Tibial artery (tissue), 4 donors: ENCODE measurements around the gene CATSPERB.

Source experiments
- DNase-seq, 2 donors: peaks; one replicate each; pipeline ENCODE4 v3.0.0-alpha.2; 2019
- H3K27ac ChIP-seq, 2 donors: fragments of 200-600 bp; sonication (generic) in 1 of 2; 1 replicate in 1 of 2; 2 replicates in 1 of 2; pipeline ENCODE4 v1.5.1; 2018 to 2019; ENCODE audit warnings: mild to moderate bottlenecking in 1 of 2
- H3K27me3 ChIP-seq, 2 donors: fragments of 200-600 bp; sonication (generic) in 1 of 2; one replicate each; pipeline versions ENCODE4 v1.5.1 to v1.6.0; 2016 to 2019
- H3K36me3 ChIP-seq, 3 donors: fragments of 200-600 bp; sonication (generic) in 2 of 3; one replicate each; pipeline ENCODE4 v1.5.1; 2016 to 2019; ENCODE audit warnings: mild to moderate bottlenecking in 2 of 3
- H3K4me1 ChIP-seq, 4 donors: fragments of 200-600 bp; sonication (generic) in 2 of 4; 1 replicate in 3 of 4; 2 replicates in 1 of 4; pipeline ENCODE4 v1.5.1; 2016 to 2019
- H3K4me3 ChIP-seq, 2 donors: fragments of 200-600 bp; sonication (generic) in 1 of 2; 1 replicate in 1 of 2; 2 replicates in 1 of 2; pipeline ENCODE4 v1.5.1; 2018 to 2019; ENCODE audit warnings: mild to moderate bottlenecking in 2 of 2
- H3K9me3 ChIP-seq, 3 donors: fragments of 200-600 bp; sonication (generic) in 1 of 3; one replicate each; pipeline ENCODE4 v1.5.1; 2016 to 2019
- CTCF ChIP-seq, 2 experiments: fragments of 200-600 bp in 1 of 2; fragments of 450-650 bp in 1 of 2; IDR thresholded peaks; one replicate each; pipeline ENCODE4 v1.5.1; 2017 to 2019; ENCODE audit warnings: antibody characterized with exemption in 2 of 2, mild to moderate bottlenecking in 1 of 2, moderate library complexity in 1 of 2
- intact Hi-C: fragments of 100-400 bp; cut with DNase I; formaldehyde crosslinking; loops from one replicate; pipeline ENCODE4 v1.15.0; 2023; ENCODE audit warnings: low total_unique reads

Gene CATSPERB

GRCh38 chr14:91722386-91722785, 9.5 kb downstream of the CATSPERB start:
- TF ChIP-seq CTCF (IDR thresholded peaks at IDR 0.05), result no peak
- no peaks in the 10 kb centered on the region for H3K36me3 ChIP-seq
- no peaks in the 10 kb centered on the region for H3K27me3 ChIP-seq
- H3K27ac ChIP-seq, result no peak overlapping the region
- no peak overlapping the region for H3K4me3 ChIP-seq
- no peaks in the 10 kb centered on the region for H3K9me3 ChIP-seq
- no peak for DNase-seq
- intact Hi-C loops, result no loop called here
- H3K4me1 ChIP-seq, result no peaks in the 10 kb centered on the region

- Histone ChIP-seq H3K9me3 (no peaks in the 10 kb centered on the region), H3K27me3 (no peaks in the 10 kb centered on the region)
- TF ChIP-seq CTCF (IDR thresholded peaks at IDR 0.05), result no peak
Observed at GRCh38 chr14:91719839-91720238, 12.0 kb downstream of the CATSPERB start.

GRCh38 chr14:91716999-91717398, 14.9 kb downstream of the CATSPERB start:
- Histone ChIP-seq H3K4me1 (no peaks in the 10 kb centered on the region), H3K36me3 (no peaks in the 10 kb centered on the region), H3K27ac (no peak overlapping the region), H3K9me3 (no peaks in the 10 kb centered on the region), H3K4me3 (no peak overlapping the region), H3K27me3 (no peaks in the 10 kb centered on the region)
- intact Hi-C loops, result no loop called here
- DNase-seq, result no peak
- no peak for TF ChIP-seq CTCF (IDR thresholded peaks at IDR 0.05)

More at GRCh38 chr14:91719839-91720238, 12.0 kb downstream of the CATSPERB start:
- Histone ChIP-seq H3K4me1 (no peaks in the 10 kb centered on the region), H3K36me3 (no peaks in the 10 kb centered on the region), H3K4me3 (no peak overlapping the region), H3K27ac (no peak overlapping the region)
- intact Hi-C loops, result no loop called here
- no peak for DNase-seq

- intact Hi-C loops, result no loop called here
- Histone ChIP-seq H3K27ac (no peak overlapping the region), H3K4me1 (no peaks in the 10 kb centered on the region), H3K27me3 (no peaks in the 10 kb centered on the region), H3K9me3 (no peaks in the 10 kb centered on the region), H3K36me3 (no peaks in the 10 kb centered on the region), H3K4me3 (no peak overlapping the region)
- DNase-seq, result no peak
- no peak for TF ChIP-seq CTCF (IDR thresholded peaks at IDR 0.05)
Observed at GRCh38 chr14:91714805-91715204, 17.1 kb downstream of the CATSPERB start.

GRCh38 chr14:91708795-91709194, 23.1 kb downstream of the CATSPERB start:
- H3K4me1 ChIP-seq, result no peaks in the 10 kb centered on the region
- no peak for TF ChIP-seq CTCF (IDR thresholded peaks at IDR 0.05)
- DNase-seq, result no peak

GRCh38 chr14:91706996-91707395, 24.9 kb downstream of the CATSPERB start:
- Histone ChIP-seq H3K27me3 (no peaks in the 10 kb centered on the region), H3K4me3 (no peak overlapping the region), H3K4me1 (no peaks in the 10 kb centered on the region), H3K27ac (no peak overlapping the region), H3K9me3 (no peaks in the 10 kb centered on the region), H3K36me3 (no peaks in the 10 kb centered on the region)
- no peak for TF ChIP-seq CTCF (IDR thresholded peaks at IDR 0.05)
- intact Hi-C loops, result no loop called here
- DNase-seq, result no peak

More at GRCh38 chr14:91708795-91709194, 23.1 kb downstream of the CATSPERB start:
- Histone ChIP-seq H3K27me3 (no peaks in the 10 kb centered on the region), H3K27ac (no peak overlapping the region), H3K9me3 (no peaks in the 10 kb centered on the region), H3K36me3 (no peaks in the 10 kb centered on the region), H3K4me3 (no peak overlapping the region)
- intact Hi-C loops, result no loop called here
